Lower leg skin (tissue), 3 donors: ENCODE measurements around the gene REL.

ENCODE experiments used
- CTCF ChIP-seq, 3 donors: fragments of 450-650 bp; IDR thresholded peaks; one replicate each; pipeline ENCODE4 v1.5.1; 2016; ENCODE audit warnings: antibody characterized with exemption in 3 of 3, mild to moderate bottlenecking in 3 of 3, moderate library complexity in 2 of 3
- POLR2A ChIP-seq, 2 donors: fragments of 450-650 bp; IDR thresholded peaks; one replicate each; pipeline ENCODE4 v1.6.1; 2016 to 2017; ENCODE audit warnings: antibody characterized with exemption in 2 of 2, mild to moderate bottlenecking in 1 of 2, moderate library complexity in 1 of 2

DNA sequence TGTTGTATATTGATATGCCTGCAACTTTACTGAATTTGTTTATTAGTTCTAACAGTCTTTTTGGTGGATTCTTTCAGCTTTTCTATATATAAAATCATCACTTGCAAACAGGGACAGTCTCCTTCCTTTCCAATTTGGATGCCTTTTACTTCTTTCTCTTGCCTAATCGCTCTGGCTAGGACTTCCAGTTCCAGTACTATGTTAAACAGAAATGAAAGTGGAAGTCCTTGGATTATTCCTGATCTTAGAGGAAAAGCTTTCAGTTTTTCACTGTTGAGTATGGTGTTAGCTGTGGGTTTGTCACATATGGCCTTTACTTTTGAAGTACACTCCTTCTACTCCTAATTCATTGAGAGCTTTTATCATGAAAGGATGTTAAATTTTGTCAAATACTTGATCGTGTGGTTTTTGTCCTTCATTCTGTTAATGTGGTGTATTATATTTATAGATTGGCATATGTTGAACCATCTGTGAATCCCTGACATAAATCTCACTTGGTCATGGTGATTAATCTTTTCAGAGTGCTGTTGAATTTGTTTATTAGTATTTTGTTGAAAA, 52.9 kb downstream of the REL start:
- TF ChIP-seq CTCF (IDR thresholded peaks at IDR 0.05) (no peak), POLR2A (IDR thresholded peaks at IDR 0.05) (no peak)
